ENCODE measurements around the gene TTN. TPM values are rescaled to one million over a fixed set of nuclear protein-coding genes. Genes with fewer than 3 reads are reported as not detected.

Gene TTN
- polyA plus RNA-seq, 3 donors, result under 0.01 to 0.12 (median 0.08) TPM

DNA sequence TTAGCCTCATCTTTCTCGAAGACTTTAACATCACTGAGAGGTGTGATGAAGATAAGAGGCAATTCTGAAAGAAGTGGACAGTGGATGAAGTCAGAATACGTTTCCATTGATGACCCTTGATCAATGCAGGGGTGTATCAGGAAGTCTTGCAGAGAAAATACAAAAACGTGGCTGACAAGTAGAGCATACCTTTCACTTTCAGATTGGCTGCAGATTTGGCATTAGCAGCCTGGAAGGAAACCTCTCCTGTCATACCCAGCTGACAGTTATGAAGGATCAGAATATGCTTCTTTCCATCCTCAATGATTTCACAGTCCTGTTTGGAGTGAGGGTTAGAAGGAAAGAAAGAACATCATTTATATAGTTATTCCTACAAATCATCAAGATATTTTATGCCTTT lies 174.5 kb downstream of the TTN start:
- Histone ChIP-seq H2AFZ (ENCODE audit: insufficient read depth, low read depth, low read length, poor library complexity, severe bottlenecking) (no peak overlapping the region), H4K20me1 (ENCODE audit: insufficient read depth, low read length) (no peaks in the 10 kb centered on the region), H3K27me3 (ENCODE audit: control insufficient read depth in 2 of 2, insufficient read depth in 2 of 2, low read length in 2 of 2) (no peaks in the 10 kb centered on the region), H3K9me3 (replicated peaks in 1 of 2; ENCODE audit: control insufficient read depth in 1 of 2, insufficient read depth in 1 of 2, low read length in 2 of 2) (no peaks in the 10 kb centered on the region), H3K4me2 (replicated peaks; ENCODE audit: extremely low read depth, low read length, poor library complexity, severe bottlenecking) (no peak overlapping the region), H3K27ac (ENCODE audit: low read depth in 1 of 2, low read length in 2 of 2) (no peak overlapping the region), H3K9ac (ENCODE audit: insufficient read depth, low read length, poor library complexity, severe bottlenecking) (no peak overlapping the region), H3K4me3 (replicated peaks in 1 of 3; ENCODE audit: low read depth in 2 of 3, low read length in 3 of 3) (no peak overlapping the region), H3K79me2 (ENCODE audit: insufficient read depth, low read length) (no peaks in the 10 kb centered on the region), H3K4me1 (ENCODE audit: control insufficient read depth in 1 of 2, insufficient read depth in 2 of 2, low read length in 2 of 2) (no peaks in the 10 kb centered on the region), H3K36me3 (replicated peaks in 1 of 2; ENCODE audit: control insufficient read depth in 1 of 2, insufficient read depth in 2 of 2, low read length in 2 of 2) (no peaks in the 10 kb centered on the region)
- intact Hi-C loops (cut with micrococcal nuclease), result no loop called here
- no peak overlapping the region for H3K27ac Mint-ChIP-seq
- H3K27me3 Mint-ChIP-seq (ENCODE audit: low read depth in 3 of 3), result peaks cover 0 to 3% (median 0%) of the 10 kb centered on the region in 3 donors
- H3K9me3 Mint-ChIP-seq, result peaks cover 0 to 2% (median 0%) of the 10 kb centered on the region in 7 donors
- WGBS (ENCODE audit: insufficient coverage), result no CpG with 5 or more reads among the region's 3 CpGs
- TF ChIP-seq, protein P1, sequence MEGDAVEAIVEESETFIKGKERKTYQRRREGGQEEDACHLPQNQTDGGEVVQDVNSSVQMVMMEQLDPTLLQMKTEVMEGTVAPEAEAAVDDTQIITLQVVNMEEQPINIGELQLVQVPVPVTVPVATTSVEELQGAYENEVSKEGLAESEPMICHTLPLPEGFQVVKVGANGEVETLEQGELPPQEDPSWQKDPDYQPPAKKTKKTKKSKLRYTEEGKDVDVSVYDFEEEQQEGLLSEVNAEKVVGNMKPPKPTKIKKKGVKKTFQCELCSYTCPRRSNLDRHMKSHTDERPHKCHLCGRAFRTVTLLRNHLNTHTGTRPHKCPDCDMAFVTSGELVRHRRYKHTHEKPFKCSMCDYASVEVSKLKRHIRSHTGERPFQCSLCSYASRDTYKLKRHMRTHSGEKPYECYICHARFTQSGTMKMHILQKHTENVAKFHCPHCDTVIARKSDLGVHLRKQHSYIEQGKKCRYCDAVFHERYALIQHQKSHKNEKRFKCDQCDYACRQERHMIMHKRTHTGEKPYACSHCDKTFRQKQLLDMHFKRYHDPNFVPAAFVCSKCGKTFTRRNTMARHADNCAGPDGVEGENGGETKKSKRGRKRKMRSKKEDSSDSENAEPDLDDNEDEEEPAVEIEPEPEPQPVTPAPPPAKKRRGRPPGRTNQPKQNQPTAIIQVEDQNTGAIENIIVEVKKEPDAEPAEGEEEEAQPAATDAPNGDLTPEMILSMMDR (IDR thresholded peaks at IDR 0.05), result no peak
- H3K4me1 Mint-ChIP-seq, result no peaks in the 10 kb centered on the region
- no peaks in the 10 kb centered on the region for H3K36me3 Mint-ChIP-seq
- H3K4me3 Mint-ChIP-seq, result no peak overlapping the region
- DNase-seq, result no peak

DNA sequence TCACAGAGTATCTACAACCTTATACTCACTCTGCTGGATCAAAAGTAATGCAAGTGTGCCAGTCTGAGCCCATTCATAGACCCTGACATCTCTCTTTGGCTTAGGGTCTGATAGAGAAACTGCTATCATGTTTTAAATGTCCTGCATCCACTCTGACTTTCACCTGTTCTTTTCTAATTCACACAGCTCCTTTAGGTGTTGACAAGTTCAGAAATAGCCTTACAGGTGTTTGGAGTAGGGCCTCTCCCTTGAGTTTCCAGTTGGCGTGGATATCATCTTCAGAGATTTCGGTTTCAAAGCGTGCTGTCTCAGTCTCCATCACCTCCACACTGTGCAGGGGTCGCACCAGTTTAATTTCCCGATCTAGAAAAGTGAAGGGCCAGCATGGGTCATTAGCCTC lies 176.6 kb downstream of the TTN start:
- Histone ChIP-seq H3K27ac (ENCODE audit: low read depth in 1 of 2, low read length in 2 of 2) (no peak overlapping the region), H3K9me3 (replicated peaks in 1 of 2; ENCODE audit: control insufficient read depth in 1 of 2, insufficient read depth in 1 of 2, low read length in 2 of 2) (no peaks in the 10 kb centered on the region), H3K36me3 (replicated peaks in 1 of 2; ENCODE audit: control insufficient read depth in 1 of 2, insufficient read depth in 2 of 2, low read length in 2 of 2) (no peaks in the 10 kb centered on the region), H3K79me2 (ENCODE audit: insufficient read depth, low read length) (no peaks in the 10 kb centered on the region), H3K4me1 (ENCODE audit: control insufficient read depth in 1 of 2, insufficient read depth in 2 of 2, low read length in 2 of 2) (no peaks in the 10 kb centered on the region), H3K4me3 (replicated peaks in 1 of 3; ENCODE audit: low read depth in 2 of 3, low read length in 3 of 3) (no peak overlapping the region), H4K20me1 (ENCODE audit: insufficient read depth, low read length) (no peaks in the 10 kb centered on the region), H3K4me2 (replicated peaks; ENCODE audit: extremely low read depth, low read length, poor library complexity, severe bottlenecking) (no peak overlapping the region), H2AFZ (ENCODE audit: insufficient read depth, low read depth, low read length, poor library complexity, severe bottlenecking) (no peak overlapping the region), H3K27me3 (ENCODE audit: control insufficient read depth in 2 of 2, insufficient read depth in 2 of 2, low read length in 2 of 2) (no peaks in the 10 kb centered on the region), H3K9ac (ENCODE audit: insufficient read depth, low read length, poor library complexity, severe bottlenecking) (no peak overlapping the region)
- Mint-ChIP-seq H3K9me3 (peaks cover 0 to 2% (median 0%) of the 10 kb centered on the region in 7 donors), H3K4me1 (no peaks in the 10 kb centered on the region), H3K27ac (no peak overlapping the region), H3K27me3 (ENCODE audit: low read depth in 3 of 3) (peaks cover 0 to 3% (median 0%) of the 10 kb centered on the region in 3 donors), H3K36me3 (no peaks in the 10 kb centered on the region), H3K4me3 (no peak overlapping the region)
- TF ChIP-seq, protein P1 (IDR thresholded peaks at IDR 0.05), result no peak
- no peak for DNase-seq
- intact Hi-C loops (cut with micrococcal nuclease), result no loop called here
- 93% methylated on average over 5 of the region's 5 CpGs for WGBS (ENCODE audit: insufficient coverage)

Data from CD14-positive monocyte (primary cell).